ENCODE results near the gene NDOR1. TPM values are rescaled to one million over a fixed set of nuclear protein-coding genes. Genes with fewer than 3 reads are reported as not detected.

The NDOR1 gene
- total RNA-seq, 8 experiments from 2014 or later: 5.1 to 25.3 (median 8.6) TPM

- H3K4me3 ChIP-seq: no peak overlapping the region
Measured at GRCh38 chr9:137190315-137190856, 15.1 kb upstream of the NDOR1 start.

GRCh38 chr9:137191245-137191644 is 14.3 kb upstream of the NDOR1 start:
- Histone ChIP-seq H3K27ac (no peak overlapping the region), H3K4me3 (no peak overlapping the region), H3K4me1 (replicated peaks in 1 of 2) (peaks cover 17 to 20% of the 10 kb centered on the region in 2 donors)
- in situ Hi-C loops (cut with MboI; ENCODE audit: low pct_unique_long_range_greater_than_20kb in 2 of 9, low sequenced_read_pairs in 9 of 9, unreplicated experiment in 9 of 9): no loop called here
- 83 to 100% methylated on average over 1 of the region's 3 CpGs; no CpG with 5 or more reads in 8 of the 10 experiments for WGBS, 10 experiments
- ATAC-seq (replicated peaks in 6 of 8): no peak

More at GRCh38 chr9:137190315-137190856, 15.1 kb upstream of the NDOR1 start:
- no peak overlapping the region for H3K27ac ChIP-seq
- no peak for ATAC-seq (replicated peaks in 6 of 8)
- in situ Hi-C loops (cut with MboI; ENCODE audit: low pct_unique_long_range_greater_than_20kb in 2 of 9, low sequenced_read_pairs in 9 of 9, unreplicated experiment in 9 of 9): no loop called here
- 40 to 89% methylated on average over 1 to 3 of the region's 9 CpGs; no CpG with 5 or more reads in 8 of the 10 experiments for WGBS, 10 experiments
- H3K4me1 ChIP-seq (replicated peaks in 1 of 2): peaks cover 17 to 20% of the 10 kb centered on the region in 2 donors

GRCh38 chr9:137191691-137192447 is 13.6 kb upstream of the NDOR1 start:
- H3K4me3 ChIP-seq: no peak overlapping the region

GRCh38 chr9:137192448-137192780 is 13.1 kb upstream of the NDOR1 start:
- H3K27ac ChIP-seq: no peak overlapping the region
- ATAC-seq (replicated peaks in 6 of 8): no peak
- in situ Hi-C loops (cut with MboI; ENCODE audit: low pct_unique_long_range_greater_than_20kb in 2 of 9, low sequenced_read_pairs in 9 of 9, unreplicated experiment in 9 of 9): no loop called here
- H3K4me1 ChIP-seq (replicated peaks in 1 of 2): peaks cover 10 to 12% of the 10 kb centered on the region in 2 donors
- 100% methylated on average over 1 of the region's 10 CpGs; no CpG with 5 or more reads in 7 of the 10 experiments for WGBS, 10 experiments
- H3K4me3 ChIP-seq: no peak overlapping the region

More at GRCh38 chr9:137191691-137192447, 13.6 kb upstream of the NDOR1 start:
- no peak for ATAC-seq (replicated peaks in 6 of 8)
- WGBS, 10 experiments: 86 to 100% (median 100%) methylated on average over 1 to 2 of the region's 22 CpGs; no CpG with 5 or more reads in 6 of the 10 experiments
- Histone ChIP-seq H3K4me1 (replicated peaks in 1 of 2) (peaks cover 15 to 17% of the 10 kb centered on the region in 2 donors), H3K27ac (no peak overlapping the region)
- in situ Hi-C loops (cut with MboI; ENCODE audit: low pct_unique_long_range_greater_than_20kb in 2 of 9, low sequenced_read_pairs in 9 of 9, unreplicated experiment in 9 of 9): no loop called here

GRCh38 chr9:137192859-137193258 is 12.6 kb upstream of the NDOR1 start:
- in situ Hi-C loops (cut with MboI; ENCODE audit: low pct_unique_long_range_greater_than_20kb in 2 of 9, low sequenced_read_pairs in 9 of 9, unreplicated experiment in 9 of 9): no loop called here
- Histone ChIP-seq H3K4me1 (replicated peaks in 1 of 2) (peaks cover 8 to 10% of the 10 kb centered on the region in 2 donors), H3K27ac (no peak overlapping the region), H3K4me3 (no peak overlapping the region)
- no CpG with 5 or more reads among the region's 2 CpGs for WGBS, 10 experiments
- ATAC-seq (replicated peaks in 6 of 8): no peak

- Histone ChIP-seq H3K27ac (no peak overlapping the region), H3K4me3 (no peak overlapping the region), H3K4me1 (replicated peaks in 1 of 2) (peaks cover 8 to 12% of the 10 kb centered on the region in 2 donors)
- 80% methylated on average over 4 of the region's 14 CpGs; no CpG with 5 or more reads in 9 of the 10 experiments for WGBS, 10 experiments
- ATAC-seq (replicated peaks in 6 of 8): no peak
- in situ Hi-C loops (cut with MboI; ENCODE audit: low pct_unique_long_range_greater_than_20kb in 2 of 9, low sequenced_read_pairs in 9 of 9, unreplicated experiment in 9 of 9): no loop called here
Measured at GRCh38 chr9:137193771-137194170, 11.7 kb upstream of the NDOR1 start.

- Histone ChIP-seq H3K4me1 (replicated peaks in 1 of 2) (peaks cover 11 to 17% of the 10 kb centered on the region in 2 donors), H3K27ac (no peak overlapping the region), H3K4me3 (no peak overlapping the region)
- WGBS, 10 experiments: 80 to 100% methylated on average over 1 of the region's 16 CpGs; no CpG with 5 or more reads in 8 of the 10 experiments
- peak in 1 of 8 experiments; percentile 10 for ATAC-seq (replicated peaks in 6 of 8)
- in situ Hi-C loops (cut with MboI; ENCODE audit: low pct_unique_long_range_greater_than_20kb in 2 of 9, low sequenced_read_pairs in 9 of 9, unreplicated experiment in 9 of 9): no loop called here
Measured at GRCh38 chr9:137194388-137194787, 11.1 kb upstream of the NDOR1 start.

GRCh38 chr9:137194909-137195308 is 10.6 kb upstream of the NDOR1 start:
- ATAC-seq (replicated peaks in 6 of 8): no peak
- in situ Hi-C loops (cut with MboI; ENCODE audit: low pct_unique_long_range_greater_than_20kb in 2 of 9, low sequenced_read_pairs in 9 of 9, unreplicated experiment in 9 of 9): no loop called here
- WGBS, 10 experiments: 90% methylated on average over 2 of the region's 10 CpGs; no CpG with 5 or more reads in 9 of the 10 experiments
- H3K4me1 ChIP-seq (replicated peaks in 1 of 2): peaks cover 9 to 16% of the 10 kb centered on the region in 2 donors
- no peak overlapping the region for H3K27ac ChIP-seq
- H3K4me3 ChIP-seq: no peak overlapping the region

- WGBS, 10 experiments: 67 to 85% (median 80%) methylated on average over 1 to 4 of the region's 21 CpGs; no CpG with 5 or more reads in 6 of the 10 experiments
- in situ Hi-C loops (cut with MboI; ENCODE audit: low pct_unique_long_range_greater_than_20kb in 2 of 9, low sequenced_read_pairs in 9 of 9, unreplicated experiment in 9 of 9): no loop called here
- no peak overlapping the region for H3K27ac ChIP-seq
- H3K4me3 ChIP-seq: no peak overlapping the region
- ATAC-seq (replicated peaks in 6 of 8): no peak
- peaks cover 7 to 13% of the 10 kb centered on the region in 2 donors for H3K4me1 ChIP-seq (replicated peaks in 1 of 2)
Measured at GRCh38 chr9:137195525-137196220, 9.8 kb upstream of the NDOR1 start.

- 80 to 100% (median 91%) methylated on average over 1 to 4 of the region's 19 CpGs; no CpG with 5 or more reads in 2 of the 10 experiments for WGBS, 10 experiments
- peak overlapping the region in 1 of 5 donors; percentile 99 for H3K4me3 ChIP-seq
- H3K27ac ChIP-seq: no peak overlapping the region
- in situ Hi-C loops (cut with MboI; ENCODE audit: low pct_unique_long_range_greater_than_20kb in 2 of 9, low sequenced_read_pairs in 9 of 9, unreplicated experiment in 9 of 9): no loop called here
- no peak for ATAC-seq (replicated peaks in 6 of 8)
- peaks cover 13 to 19% of the 10 kb centered on the region in 2 donors for H3K4me1 ChIP-seq (replicated peaks in 1 of 2)
Measured at GRCh38 chr9:137198051-137198901, 7.2 kb upstream of the NDOR1 start.

- H3K4me1 ChIP-seq (replicated peaks in 1 of 2): peaks cover 18 to 21% of the 10 kb centered on the region in 2 donors
- no peak for ATAC-seq (replicated peaks in 6 of 8)
- peak overlapping the region in 2 of 5 donors; percentile 89 to 99 for H3K4me3 ChIP-seq
- in situ Hi-C loops (cut with MboI; ENCODE audit: low pct_unique_long_range_greater_than_20kb in 2 of 9, low sequenced_read_pairs in 9 of 9, unreplicated experiment in 9 of 9): no loop called here
- no peak overlapping the region for H3K27ac ChIP-seq
- 40 to 93% (median 64%) methylated on average over 1 to 6 of the region's 11 CpGs; no CpG with 5 or more reads in 6 of the 10 experiments for WGBS, 10 experiments
Measured at GRCh38 chr9:137198902-137199283, 6.6 kb upstream of the NDOR1 start.

- ATAC-seq (replicated peaks in 6 of 8): no peak
- in situ Hi-C loops (cut with MboI; ENCODE audit: low pct_unique_long_range_greater_than_20kb in 2 of 9, low sequenced_read_pairs in 9 of 9, unreplicated experiment in 9 of 9): no loop called here
- 0 to 68% (median 20%) methylated on average over 2 to 6 of the region's 51 CpGs; no CpG with 5 or more reads in 7 of the 10 experiments for WGBS, 10 experiments
- Histone ChIP-seq H3K4me3 (peak overlapping the region; percentile 80 to 99 (median 90)), H3K27ac (no peak overlapping the region), H3K4me1 (replicated peaks in 1 of 2) (peaks cover 25 to 28% of the 10 kb centered on the region in 2 donors)
Measured at GRCh38 chr9:137199411-137200121, 5.9 kb upstream of the NDOR1 start.
